ENCODE measurements around the gene PLCL2. TPM values are rescaled to one million over a fixed set of nuclear protein-coding genes. Genes with fewer than 3 reads are reported as not detected.

PLCL2 gene
- total RNA-seq, 1 experiment from 2014 or later, result 3.0 TPM

DNA sequence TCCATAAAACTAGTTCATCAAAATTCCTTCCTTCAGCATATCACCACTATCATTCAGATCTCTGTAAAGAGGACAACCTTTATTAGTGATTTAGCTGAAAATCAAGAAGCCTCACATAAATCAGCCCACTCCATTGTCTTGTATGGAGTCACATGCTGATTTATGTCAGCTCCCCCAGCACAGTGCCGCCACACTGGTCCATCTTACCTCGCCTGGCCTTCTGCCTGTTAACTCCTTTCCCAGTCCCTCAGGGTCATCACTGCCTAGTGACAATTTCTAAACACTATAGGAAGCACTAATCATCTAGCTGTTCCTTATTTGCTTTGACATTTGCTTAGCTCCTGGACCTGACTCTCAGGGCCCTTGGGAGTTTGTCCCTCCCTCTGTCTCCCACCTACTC, 75.4 kb downstream of the PLCL2 start:
- BruUV-seq (replicated peaks), result no TSS peak
- no peak overlapping the region for H3K4me3 ChIP-seq (ENCODE audit: low read depth in 2 of 2, low read length in 2 of 2)
- H3K4me1 ChIP-seq (ENCODE audit: control insufficient read depth, insufficient read depth, low read length), result no peaks in the 10 kb centered on the region
- intact Hi-C loops (cut with micrococcal nuclease; ENCODE audit: unreplicated experiment), result no loop called here
- H3K27ac ChIP-seq (ENCODE audit: low read length), result no peak overlapping the region
- in situ Hi-C loops (cut with HindIII; ENCODE audit: low pct_unique_long_range_greater_than_20kb, low sequenced_read_pairs), result no loop called here
- POLR2A ChIA-PET, result no interaction called here
- no peaks in the 10 kb centered on the region for H3K27me3 ChIP-seq (ENCODE audit: control insufficient read depth, insufficient read depth, low read length)
- DNase-seq (ENCODE audit: low read depth, low spot score), result no peak
- CTCF ChIA-PET, result no interaction called here
- H3K9me3 ChIP-seq (ENCODE audit: control insufficient read depth, insufficient read depth, low read depth, low read length), result no peaks in the 10 kb centered on the region
- TF ChIP-seq, protein P1, sequence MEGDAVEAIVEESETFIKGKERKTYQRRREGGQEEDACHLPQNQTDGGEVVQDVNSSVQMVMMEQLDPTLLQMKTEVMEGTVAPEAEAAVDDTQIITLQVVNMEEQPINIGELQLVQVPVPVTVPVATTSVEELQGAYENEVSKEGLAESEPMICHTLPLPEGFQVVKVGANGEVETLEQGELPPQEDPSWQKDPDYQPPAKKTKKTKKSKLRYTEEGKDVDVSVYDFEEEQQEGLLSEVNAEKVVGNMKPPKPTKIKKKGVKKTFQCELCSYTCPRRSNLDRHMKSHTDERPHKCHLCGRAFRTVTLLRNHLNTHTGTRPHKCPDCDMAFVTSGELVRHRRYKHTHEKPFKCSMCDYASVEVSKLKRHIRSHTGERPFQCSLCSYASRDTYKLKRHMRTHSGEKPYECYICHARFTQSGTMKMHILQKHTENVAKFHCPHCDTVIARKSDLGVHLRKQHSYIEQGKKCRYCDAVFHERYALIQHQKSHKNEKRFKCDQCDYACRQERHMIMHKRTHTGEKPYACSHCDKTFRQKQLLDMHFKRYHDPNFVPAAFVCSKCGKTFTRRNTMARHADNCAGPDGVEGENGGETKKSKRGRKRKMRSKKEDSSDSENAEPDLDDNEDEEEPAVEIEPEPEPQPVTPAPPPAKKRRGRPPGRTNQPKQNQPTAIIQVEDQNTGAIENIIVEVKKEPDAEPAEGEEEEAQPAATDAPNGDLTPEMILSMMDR (IDR thresholded peaks at IDR 0.05), result no peak
- TF ChIP-seq, protein P2, sequence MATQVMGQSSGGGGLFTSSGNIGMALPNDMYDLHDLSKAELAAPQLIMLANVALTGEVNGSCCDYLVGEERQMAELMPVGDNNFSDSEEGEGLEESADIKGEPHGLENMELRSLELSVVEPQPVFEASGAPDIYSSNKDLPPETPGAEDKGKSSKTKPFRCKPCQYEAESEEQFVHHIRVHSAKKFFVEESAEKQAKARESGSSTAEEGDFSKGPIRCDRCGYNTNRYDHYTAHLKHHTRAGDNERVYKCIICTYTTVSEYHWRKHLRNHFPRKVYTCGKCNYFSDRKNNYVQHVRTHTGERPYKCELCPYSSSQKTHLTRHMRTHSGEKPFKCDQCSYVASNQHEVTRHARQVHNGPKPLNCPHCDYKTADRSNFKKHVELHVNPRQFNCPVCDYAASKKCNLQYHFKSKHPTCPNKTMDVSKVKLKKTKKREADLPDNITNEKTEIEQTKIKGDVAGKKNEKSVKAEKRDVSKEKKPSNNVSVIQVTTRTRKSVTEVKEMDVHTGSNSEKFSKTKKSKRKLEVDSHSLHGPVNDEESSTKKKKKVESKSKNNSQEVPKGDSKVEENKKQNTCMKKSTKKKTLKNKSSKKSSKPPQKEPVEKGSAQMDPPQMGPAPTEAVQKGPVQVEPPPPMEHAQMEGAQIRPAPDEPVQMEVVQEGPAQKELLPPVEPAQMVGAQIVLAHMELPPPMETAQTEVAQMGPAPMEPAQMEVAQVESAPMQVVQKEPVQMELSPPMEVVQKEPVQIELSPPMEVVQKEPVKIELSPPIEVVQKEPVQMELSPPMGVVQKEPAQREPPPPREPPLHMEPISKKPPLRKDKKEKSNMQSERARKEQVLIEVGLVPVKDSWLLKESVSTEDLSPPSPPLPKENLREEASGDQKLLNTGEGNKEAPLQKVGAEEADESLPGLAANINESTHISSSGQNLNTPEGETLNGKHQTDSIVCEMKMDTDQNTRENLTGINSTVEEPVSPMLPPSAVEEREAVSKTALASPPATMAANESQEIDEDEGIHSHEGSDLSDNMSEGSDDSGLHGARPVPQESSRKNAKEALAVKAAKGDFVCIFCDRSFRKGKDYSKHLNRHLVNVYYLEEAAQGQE (IDR thresholded peaks at IDR 0.05; ENCODE audit: insufficient read depth in 1 of 2, low read depth in 2 of 2, low read length in 1 of 2), result no peak
- TF ChIP-seq TCF7L2 (IDR thresholded peaks at IDR 0.05; ENCODE audit: low read depth, low read length), result no peak
- no peak for TF ChIP-seq SIN3A (IDR thresholded peaks at IDR 0.05; ENCODE audit: borderline replicate concordance, insufficient read depth, low read depth, low read length)
- no peak for TF ChIP-seq POLR2AphosphoS5 (IDR thresholded peaks at IDR 0.05; ENCODE audit: low read depth, low read length)
- no peak for ATAC-seq
- no peaks in the 10 kb centered on the region; the same call in 1 of the 2 replicates for H3K36me3 ChIP-seq (ENCODE audit: control insufficient read depth, insufficient read depth, low read length)

DNA sequence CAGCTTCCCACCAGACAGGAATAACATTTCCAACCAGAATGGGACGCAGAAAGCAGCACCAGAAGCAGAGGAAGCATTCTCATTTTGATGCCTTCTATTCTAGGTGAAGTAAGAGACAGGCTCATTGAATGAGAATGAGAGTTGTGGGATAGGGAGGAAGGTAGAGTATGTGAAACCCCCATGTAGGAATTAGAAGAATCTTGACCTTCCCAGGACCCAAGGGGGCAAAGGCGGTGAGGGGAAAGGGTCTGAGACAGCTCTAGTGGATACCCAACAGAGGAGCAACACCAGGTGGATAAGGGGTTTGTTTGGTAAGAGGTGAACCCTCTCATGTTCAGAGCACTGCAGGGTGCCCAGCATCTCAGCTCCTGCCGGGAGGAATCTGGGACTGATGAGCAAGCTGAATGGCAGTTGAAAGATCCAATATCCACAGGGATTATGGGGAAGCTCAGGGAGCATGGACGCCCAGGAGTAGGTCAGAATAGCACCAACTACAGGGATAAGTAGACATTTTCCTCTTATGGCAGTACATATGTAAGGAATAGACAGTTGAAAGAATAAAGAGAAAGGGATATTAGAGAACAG, 77.0 kb downstream of the PLCL2 start:
- no peaks in the 10 kb centered on the region for H3K4me1 ChIP-seq (ENCODE audit: control insufficient read depth, insufficient read depth, low read length)
- POLR2A ChIA-PET, result no interaction called here
- no peak for DNase-seq (ENCODE audit: low read depth, low spot score)
- no TSS peak for BruUV-seq (replicated peaks)
- no peaks in the 10 kb centered on the region for H3K27me3 ChIP-seq (ENCODE audit: control insufficient read depth, insufficient read depth, low read length)
- no peak overlapping the region for H3K4me3 ChIP-seq (ENCODE audit: low read depth in 2 of 2, low read length in 2 of 2)
- intact Hi-C loops (cut with micrococcal nuclease; ENCODE audit: unreplicated experiment) (no loop called here), in situ Hi-C loops (cut with HindIII; ENCODE audit: low pct_unique_long_range_greater_than_20kb, low sequenced_read_pairs) (no loop called here)
- TF ChIP-seq, protein P1 (IDR thresholded peaks at IDR 0.05), result no peak
- TF ChIP-seq SIN3A (IDR thresholded peaks at IDR 0.05; ENCODE audit: borderline replicate concordance, insufficient read depth, low read depth, low read length) (no peak), TCF7L2 (IDR thresholded peaks at IDR 0.05; ENCODE audit: low read depth, low read length) (no peak), POLR2AphosphoS5 (IDR thresholded peaks at IDR 0.05; ENCODE audit: low read depth, low read length) (no peak)
- TF ChIP-seq, protein P2 (IDR thresholded peaks at IDR 0.05; ENCODE audit: insufficient read depth in 1 of 2, low read depth in 2 of 2, low read length in 1 of 2), result no peak
- no peaks in the 10 kb centered on the region; the same call in 1 of the 2 replicates for H3K36me3 ChIP-seq (ENCODE audit: control insufficient read depth, insufficient read depth, low read length)
- no peak overlapping the region for H3K27ac ChIP-seq (ENCODE audit: low read length)
- no peaks in the 10 kb centered on the region for H3K9me3 ChIP-seq (ENCODE audit: control insufficient read depth, insufficient read depth, low read depth, low read length)
- no peak for ATAC-seq
- CTCF ChIA-PET, result no interaction called here

All from Panc1 (cell line).